ENCODE results near the gene KCTD19.

Gene KCTD19

DNA sequence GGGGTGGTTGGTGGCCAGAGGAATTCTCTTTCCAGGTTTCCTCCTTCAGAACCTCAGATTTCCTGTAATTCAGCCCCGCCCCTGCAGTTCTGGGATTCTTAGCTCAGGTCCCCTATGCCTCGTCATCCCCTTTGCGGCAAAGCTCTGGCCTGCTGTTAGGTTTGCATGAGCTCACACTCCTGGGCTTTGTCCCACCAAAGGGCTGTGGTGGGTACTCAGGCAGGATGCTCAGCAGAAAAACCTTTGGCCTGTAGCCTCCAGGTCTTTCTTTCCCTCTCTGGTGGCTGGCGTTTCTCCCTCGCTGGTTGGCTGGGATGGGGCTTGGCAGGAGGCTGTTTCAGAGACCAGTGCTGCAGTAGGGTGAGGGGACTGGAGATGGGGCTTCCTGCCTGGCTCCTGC lies 56.8 kb downstream of the KCTD19 start:
- H3K27ac ChIP-seq (ENCODE audit: low read length): no peak overlapping the region
- no peaks in the 10 kb centered on the region for H3K4me1 ChIP-seq (ENCODE audit: control insufficient read depth in 1 of 2, insufficient read depth in 2 of 2, low read length in 2 of 2)
- H3K9me3 ChIP-seq (ENCODE audit: control insufficient read depth in 1 of 2, low read length in 2 of 2): no peaks in the 10 kb centered on the region
- H3K36me3 ChIP-seq (ENCODE audit: control insufficient read depth in 1 of 2, insufficient read depth in 2 of 2, low read length in 2 of 2): no peaks in the 10 kb centered on the region
- H3K4me3 ChIP-seq (ENCODE audit: low read depth in 1 of 2, low read length in 2 of 2): no peak overlapping the region
- peaks cover 3% of the 10 kb centered on the region for H3K27me3 ChIP-seq (ENCODE audit: low read depth, low read length)

DNA sequence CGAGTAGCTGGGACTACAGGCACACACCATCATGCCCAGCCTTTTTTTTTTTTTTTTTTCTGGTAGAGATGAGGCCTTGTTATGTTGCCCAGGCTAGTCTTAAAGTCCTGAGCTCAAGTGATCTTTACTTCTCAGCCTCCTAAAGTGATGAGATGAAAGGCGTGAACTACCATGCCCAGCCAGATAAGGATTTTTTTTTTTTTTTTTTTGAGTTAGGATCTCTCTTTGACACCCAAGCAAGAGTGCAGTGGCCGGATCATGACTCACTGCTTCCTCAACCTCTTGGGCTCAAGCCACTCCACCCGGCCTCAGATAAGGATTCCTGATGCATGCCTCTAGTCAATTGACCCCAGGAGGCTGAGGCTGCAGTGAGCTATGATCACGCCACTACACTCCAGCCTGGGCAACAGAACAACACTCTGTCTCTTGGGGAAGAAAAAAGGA lies 58.4 kb downstream of the KCTD19 start:
- Histone ChIP-seq H3K4me1 (ENCODE audit: control insufficient read depth in 1 of 2, insufficient read depth in 2 of 2, low read length in 2 of 2) (no peaks in the 10 kb centered on the region), H3K9me3 (ENCODE audit: control insufficient read depth in 1 of 2, low read length in 2 of 2) (no peaks in the 10 kb centered on the region), H3K27me3 (ENCODE audit: low read depth, low read length) (peaks cover 3% of the 10 kb centered on the region), H3K27ac (ENCODE audit: low read length) (no peak overlapping the region), H3K36me3 (ENCODE audit: control insufficient read depth in 1 of 2, insufficient read depth in 2 of 2, low read length in 2 of 2) (no peaks in the 10 kb centered on the region), H3K4me3 (ENCODE audit: low read depth in 1 of 2, low read length in 2 of 2) (no peak overlapping the region)

DNA sequence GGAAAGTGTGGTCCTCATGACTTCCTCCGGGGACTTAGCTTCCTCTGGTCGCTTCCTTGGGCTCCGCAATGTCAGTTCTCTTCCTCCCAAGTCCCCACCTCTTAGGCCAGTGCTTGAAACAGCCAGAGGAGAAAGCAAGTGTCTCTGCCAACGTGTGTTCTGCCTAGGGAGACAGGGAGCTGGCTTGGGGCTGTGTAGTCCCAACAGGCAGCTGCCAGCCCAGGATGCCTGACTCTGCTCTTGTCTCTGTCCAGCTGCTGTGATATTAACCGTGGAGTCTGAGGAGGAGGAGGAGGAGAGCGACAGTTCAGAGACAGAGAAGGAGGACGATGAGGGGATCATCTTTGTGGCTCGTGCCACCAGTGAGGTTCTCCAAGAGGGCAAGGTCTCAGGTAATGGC lies 60.7 kb downstream of the KCTD19 start:
- no peak overlapping the region for H3K27ac ChIP-seq (ENCODE audit: low read length)
- H3K27me3 ChIP-seq (ENCODE audit: low read depth, low read length): peaks cover 3% of the 10 kb centered on the region
- no peaks in the 10 kb centered on the region for H3K36me3 ChIP-seq (ENCODE audit: control insufficient read depth in 1 of 2, insufficient read depth in 2 of 2, low read length in 2 of 2)
- no peaks in the 10 kb centered on the region for H3K4me1 ChIP-seq (ENCODE audit: control insufficient read depth in 1 of 2, insufficient read depth in 2 of 2, low read length in 2 of 2)
- H3K9me3 ChIP-seq (ENCODE audit: control insufficient read depth in 1 of 2, low read length in 2 of 2): no peaks in the 10 kb centered on the region
- H3K4me3 ChIP-seq (ENCODE audit: low read depth in 1 of 2, low read length in 2 of 2): no peak overlapping the region

DNA sequence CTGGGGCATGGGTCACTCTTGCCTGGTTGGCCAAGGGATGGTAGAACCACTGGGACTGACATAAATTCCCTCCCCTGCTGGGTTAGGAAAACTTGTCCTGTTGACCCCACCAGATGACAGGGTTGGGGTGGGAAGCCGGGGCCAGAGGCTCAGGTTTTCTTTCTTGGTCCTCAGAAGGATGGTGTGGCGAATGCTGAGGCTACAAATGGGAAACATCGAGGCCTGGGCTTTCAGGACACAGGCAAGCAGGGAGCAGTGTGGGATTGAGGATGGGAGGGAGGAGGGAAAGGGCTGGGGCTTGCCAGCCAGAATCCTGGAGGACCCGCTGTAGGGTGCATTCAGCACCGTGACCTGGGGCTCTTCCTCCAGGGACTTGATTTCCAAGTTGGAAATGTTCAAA lies 61.7 kb downstream of the KCTD19 start:
- Histone ChIP-seq H3K9me3 (ENCODE audit: control insufficient read depth in 1 of 2, low read length in 2 of 2) (no peaks in the 10 kb centered on the region), H3K4me1 (ENCODE audit: control insufficient read depth in 1 of 2, insufficient read depth in 2 of 2, low read length in 2 of 2) (no peaks in the 10 kb centered on the region), H3K27ac (ENCODE audit: low read length) (no peak overlapping the region), H3K27me3 (ENCODE audit: low read depth, low read length) (peaks cover 3% of the 10 kb centered on the region), H3K4me3 (ENCODE audit: low read depth in 1 of 2, low read length in 2 of 2) (no peak overlapping the region), H3K36me3 (ENCODE audit: control insufficient read depth in 1 of 2, insufficient read depth in 2 of 2, low read length in 2 of 2) (no peaks in the 10 kb centered on the region)

DNA sequence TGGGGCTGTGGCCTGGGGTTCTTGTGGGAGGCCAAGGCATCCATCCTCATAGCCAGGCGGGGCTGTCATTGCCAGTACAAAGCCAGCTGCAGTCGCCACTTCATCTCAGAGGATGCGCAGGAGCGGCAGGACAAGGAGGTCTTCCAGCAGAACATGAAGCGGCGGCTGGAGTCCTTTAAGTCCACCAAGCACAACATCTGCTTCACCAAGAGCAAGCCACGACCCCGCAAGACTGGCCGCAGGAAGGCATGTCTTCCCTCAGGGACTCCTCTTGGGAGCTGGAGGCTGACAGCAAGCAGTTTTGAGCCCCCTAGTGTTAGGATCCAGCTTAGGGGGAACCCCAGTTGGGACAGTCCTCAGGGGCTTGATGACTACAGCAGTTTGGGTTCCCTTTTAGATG lies 62.3 kb downstream of the KCTD19 start:
- H3K36me3 ChIP-seq (ENCODE audit: control insufficient read depth in 1 of 2, insufficient read depth in 2 of 2, low read length in 2 of 2): no peaks in the 10 kb centered on the region

DNA sequence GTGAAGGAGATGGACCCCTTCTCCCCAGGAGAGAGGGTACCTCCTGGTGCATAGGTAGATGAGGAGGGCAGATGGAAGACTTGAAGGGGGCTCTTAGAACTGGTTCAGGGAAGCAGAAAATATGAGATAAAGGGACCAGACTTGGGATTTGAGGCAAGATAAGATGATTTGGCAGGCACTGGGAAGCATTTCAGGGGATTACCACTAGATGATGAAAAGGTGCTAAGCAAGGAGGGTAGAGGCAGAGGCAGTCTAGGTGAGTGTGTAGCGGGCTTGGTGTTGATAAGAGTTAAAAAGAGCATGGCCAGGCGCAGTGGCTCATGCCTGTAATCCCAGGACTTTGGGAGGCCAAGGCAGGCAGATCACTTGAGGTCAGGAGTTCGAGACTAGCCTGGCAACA lies 63.3 kb downstream of the KCTD19 start:
- Histone ChIP-seq H3K4me3 (ENCODE audit: low read depth in 1 of 2, low read length in 2 of 2) (no peak overlapping the region), H3K36me3 (ENCODE audit: control insufficient read depth in 1 of 2, insufficient read depth in 2 of 2, low read length in 2 of 2) (no peaks in the 10 kb centered on the region), H3K4me1 (ENCODE audit: control insufficient read depth in 1 of 2, insufficient read depth in 2 of 2, low read length in 2 of 2) (no peaks in the 10 kb centered on the region), H3K27me3 (ENCODE audit: low read depth, low read length) (peaks cover 3% of the 10 kb centered on the region), H3K9me3 (ENCODE audit: control insufficient read depth in 1 of 2, low read length in 2 of 2) (no peaks in the 10 kb centered on the region), H3K27ac (ENCODE audit: low read length) (no peak overlapping the region)

More for the DNA sequence above, 62.3 kb downstream of the KCTD19 start:
- Histone ChIP-seq H3K27ac (ENCODE audit: low read length) (no peak overlapping the region), H3K4me1 (ENCODE audit: control insufficient read depth in 1 of 2, insufficient read depth in 2 of 2, low read length in 2 of 2) (no peaks in the 10 kb centered on the region), H3K27me3 (ENCODE audit: low read depth, low read length) (peaks cover 3% of the 10 kb centered on the region), H3K9me3 (ENCODE audit: control insufficient read depth in 1 of 2, low read length in 2 of 2) (no peaks in the 10 kb centered on the region), H3K4me3 (ENCODE audit: low read depth in 1 of 2, low read length in 2 of 2) (no peak overlapping the region)

DNA sequence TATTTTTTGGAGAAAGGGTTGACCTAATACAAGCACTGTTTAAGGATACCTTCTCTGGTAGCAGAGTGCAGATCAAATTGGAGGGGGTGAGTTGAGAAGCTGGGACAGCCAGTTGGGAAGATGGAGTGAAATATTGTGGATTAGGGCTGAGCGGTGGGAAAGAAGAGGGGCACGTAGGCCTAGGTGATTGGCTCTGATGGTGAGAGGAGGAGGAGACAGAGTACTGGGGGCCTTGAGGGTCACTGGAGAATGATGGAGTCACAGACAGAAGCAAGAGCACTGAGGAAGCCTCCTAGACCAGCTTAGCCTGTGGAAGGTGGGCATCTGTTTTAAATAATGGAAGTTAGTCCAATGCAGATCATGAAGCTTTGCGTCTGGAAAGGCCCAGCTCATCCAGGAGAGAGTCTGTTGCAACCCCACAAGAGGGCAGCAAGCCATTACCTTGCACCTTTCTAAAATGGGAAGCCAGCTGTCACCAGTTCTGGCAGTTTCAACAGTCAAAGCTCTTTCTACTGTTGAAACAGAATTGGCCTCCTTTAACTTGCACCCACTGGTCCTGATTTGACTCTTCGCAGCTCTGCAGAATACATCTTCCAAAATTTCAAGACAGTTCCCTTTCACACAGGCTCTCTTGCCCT lies 66.0 kb downstream of the KCTD19 start:
- no peaks in the 10 kb centered on the region for H3K36me3 ChIP-seq (ENCODE audit: control insufficient read depth in 1 of 2, insufficient read depth in 2 of 2, low read length in 2 of 2)
- H3K9me3 ChIP-seq (ENCODE audit: control insufficient read depth in 1 of 2, low read length in 2 of 2): no peaks in the 10 kb centered on the region
- H3K27me3 ChIP-seq (ENCODE audit: low read depth, low read length): peaks cover 3% of the 10 kb centered on the region
- H3K4me3 ChIP-seq (ENCODE audit: low read depth in 1 of 2, low read length in 2 of 2): no peak overlapping the region
- no peak overlapping the region for H3K27ac ChIP-seq (ENCODE audit: low read length)
- no peaks in the 10 kb centered on the region for H3K4me1 ChIP-seq (ENCODE audit: control insufficient read depth in 1 of 2, insufficient read depth in 2 of 2, low read length in 2 of 2)

DNA sequence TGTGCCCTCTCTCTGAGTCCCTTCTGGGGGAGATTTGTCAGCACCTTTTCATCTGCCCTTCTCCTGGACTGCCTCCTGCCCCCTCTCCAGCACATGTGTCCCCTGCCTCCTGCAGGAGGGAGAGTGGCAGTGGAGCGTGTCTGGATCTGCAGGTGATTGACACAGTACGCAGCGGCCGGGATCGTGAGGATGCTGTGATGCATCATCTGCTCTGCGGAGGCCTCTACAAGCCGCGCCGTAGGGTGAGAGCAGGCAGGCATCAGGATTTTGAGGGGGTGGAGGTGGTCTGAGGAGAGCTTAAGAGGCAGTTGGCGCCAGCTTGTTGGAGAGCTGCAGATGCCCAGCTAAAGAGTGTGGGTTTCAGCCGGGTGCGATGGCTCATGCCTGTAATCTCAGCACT lies 66.8 kb downstream of the KCTD19 start:
- no peaks in the 10 kb centered on the region for H3K27me3 ChIP-seq (ENCODE audit: low read depth, low read length)
- H3K36me3 ChIP-seq (ENCODE audit: control insufficient read depth in 1 of 2, insufficient read depth in 2 of 2, low read length in 2 of 2): no peaks in the 10 kb centered on the region
- no peak overlapping the region for H3K4me3 ChIP-seq (ENCODE audit: low read depth in 1 of 2, low read length in 2 of 2)
- no peaks in the 10 kb centered on the region for H3K9me3 ChIP-seq (ENCODE audit: control insufficient read depth in 1 of 2, low read length in 2 of 2)
- H3K27ac ChIP-seq (ENCODE audit: low read length): no peak overlapping the region
- H3K4me1 ChIP-seq (ENCODE audit: control insufficient read depth in 1 of 2, insufficient read depth in 2 of 2, low read length in 2 of 2): no peaks in the 10 kb centered on the region

DNA sequence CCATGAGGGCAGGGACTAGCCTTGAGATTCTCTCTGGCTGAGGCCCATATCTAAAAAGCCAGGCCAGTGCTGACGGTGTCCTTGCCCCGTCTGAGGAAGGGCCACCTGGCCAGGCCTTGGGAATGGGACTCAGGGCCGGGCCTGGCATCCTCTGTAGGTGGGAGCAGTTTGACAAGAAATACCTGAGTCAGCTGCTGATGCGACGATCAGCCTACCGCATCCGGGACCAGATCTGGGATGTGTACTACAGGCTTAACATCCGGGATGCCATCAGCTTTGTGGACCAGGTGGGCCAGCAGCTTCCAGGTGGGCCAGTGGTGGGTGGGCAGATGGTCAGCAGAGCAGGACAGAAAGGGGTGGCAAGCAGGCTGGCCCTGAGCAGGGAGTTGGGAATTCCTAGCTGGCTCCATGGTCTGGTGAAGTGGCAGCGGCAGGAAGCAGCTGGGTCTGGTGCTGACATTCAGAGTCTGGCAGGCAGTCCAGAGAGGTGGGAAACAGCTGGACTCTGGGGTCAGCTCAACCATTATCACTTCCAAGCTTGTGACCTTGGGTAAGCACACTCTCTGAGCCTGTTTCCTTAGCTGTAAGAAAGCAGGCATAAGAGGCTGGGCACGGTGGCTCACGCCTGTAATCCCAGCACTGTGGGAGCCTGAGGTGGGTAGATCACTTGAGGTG lies 68.2 kb downstream of the KCTD19 start:
- H3K27me3 ChIP-seq (ENCODE audit: low read depth, low read length): no peaks in the 10 kb centered on the region
- H3K4me3 ChIP-seq (ENCODE audit: low read depth in 1 of 2, low read length in 2 of 2): no peak overlapping the region
- no peak overlapping the region for H3K27ac ChIP-seq (ENCODE audit: low read length)
- H3K4me1 ChIP-seq (ENCODE audit: control insufficient read depth in 1 of 2, insufficient read depth in 2 of 2, low read length in 2 of 2): no peaks in the 10 kb centered on the region
- no peaks in the 10 kb centered on the region for H3K9me3 ChIP-seq (ENCODE audit: control insufficient read depth in 1 of 2, low read length in 2 of 2)
- H3K36me3 ChIP-seq (ENCODE audit: control insufficient read depth in 1 of 2, insufficient read depth in 2 of 2, low read length in 2 of 2): no peaks in the 10 kb centered on the region

DNA sequence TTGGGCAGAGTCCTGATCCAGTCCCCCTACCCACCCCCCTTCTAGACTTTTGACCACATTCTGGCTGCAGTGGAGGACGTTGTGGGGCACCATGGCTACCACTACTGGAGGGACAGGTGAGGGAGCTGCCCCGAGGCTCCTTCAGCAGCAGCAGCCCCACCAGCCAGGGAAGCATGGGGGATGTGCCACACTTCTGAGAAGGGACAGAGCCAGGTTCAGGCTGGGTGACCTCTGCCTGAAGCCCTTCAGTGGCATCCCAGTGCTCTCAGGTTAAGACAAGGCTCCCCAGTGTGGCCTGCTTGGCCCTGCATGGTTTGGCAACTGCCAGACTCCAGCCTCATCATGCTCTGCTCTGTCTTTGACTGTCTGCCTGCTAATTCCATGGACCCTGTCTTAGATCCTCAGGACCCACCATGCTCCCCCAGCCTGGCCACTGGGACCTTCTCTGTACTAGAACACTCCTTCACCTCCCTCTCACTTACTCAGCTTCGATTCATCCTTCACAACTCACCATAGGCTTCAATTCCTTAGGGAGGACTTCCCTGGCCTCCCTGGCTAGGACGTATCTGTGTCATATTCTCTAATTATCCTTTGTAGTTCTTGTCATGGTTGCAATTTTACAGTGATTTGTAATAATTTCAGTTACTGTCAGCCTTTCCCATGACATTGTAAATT lies 68.9 kb downstream of the KCTD19 start:
- H3K4me3 ChIP-seq (ENCODE audit: low read depth in 1 of 2, low read length in 2 of 2): no peak overlapping the region
- H3K27me3 ChIP-seq (ENCODE audit: low read depth, low read length): no peaks in the 10 kb centered on the region
- no peaks in the 10 kb centered on the region for H3K4me1 ChIP-seq (ENCODE audit: control insufficient read depth in 1 of 2, insufficient read depth in 2 of 2, low read length in 2 of 2)
- H3K27ac ChIP-seq (ENCODE audit: low read length): no peak overlapping the region
- no peaks in the 10 kb centered on the region for H3K9me3 ChIP-seq (ENCODE audit: control insufficient read depth in 1 of 2, low read length in 2 of 2)
- no peaks in the 10 kb centered on the region for H3K36me3 ChIP-seq (ENCODE audit: control insufficient read depth in 1 of 2, insufficient read depth in 2 of 2, low read length in 2 of 2)

DNA sequence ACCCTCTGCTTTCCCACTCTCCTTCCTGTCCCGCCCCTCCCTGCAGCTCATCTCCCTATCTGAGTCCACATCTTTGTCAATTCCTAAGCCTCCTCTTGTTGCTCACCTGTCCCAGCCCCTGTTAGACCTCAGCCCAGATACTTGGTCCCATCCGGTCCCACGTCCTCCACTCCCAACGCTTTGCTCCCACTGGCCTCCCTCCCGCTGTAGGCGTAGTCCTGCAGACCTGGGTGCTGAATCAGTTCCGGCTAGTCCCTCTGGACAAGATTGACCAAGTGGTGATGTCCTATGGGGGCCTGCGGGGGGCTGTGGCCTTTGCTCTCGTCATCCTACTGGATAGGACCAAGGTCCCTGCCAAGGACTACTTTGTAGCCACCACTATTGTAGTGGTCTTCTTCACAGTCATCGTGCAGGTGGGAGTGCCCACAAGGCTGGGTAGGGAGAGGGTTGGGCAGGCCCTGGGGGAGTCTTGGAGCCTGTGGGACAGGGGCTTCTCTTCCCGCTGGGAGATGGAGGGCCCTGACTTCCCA lies 69.8 kb downstream of the KCTD19 start:
- H3K36me3 ChIP-seq (ENCODE audit: control insufficient read depth in 1 of 2, insufficient read depth in 2 of 2, low read length in 2 of 2): no peaks in the 10 kb centered on the region
- no peaks in the 10 kb centered on the region for H3K9me3 ChIP-seq (ENCODE audit: control insufficient read depth in 1 of 2, low read length in 2 of 2)
- no peaks in the 10 kb centered on the region for H3K27me3 ChIP-seq (ENCODE audit: low read depth, low read length)
- no peak overlapping the region for H3K4me3 ChIP-seq (ENCODE audit: low read depth in 1 of 2, low read length in 2 of 2)
- H3K27ac ChIP-seq (ENCODE audit: low read length): no peak overlapping the region
- no peaks in the 10 kb centered on the region for H3K4me1 ChIP-seq (ENCODE audit: control insufficient read depth in 1 of 2, insufficient read depth in 2 of 2, low read length in 2 of 2)
